ENCODE data around the gene IQGAP1.
"Not testable (repeated sequence)": the region's sequence is repeated elsewhere in the genome, so short reads cannot be mapped to it uniquely, and the experiment has no call there.

The IQGAP1 gene

GRCh38 chr15:90402767-90403166 is 14.7 kb downstream of the IQGAP1 start:
- Histone ChIP-seq H3K79me2 (peaks cover 44% of the 10 kb centered on the region), H3K27ac (peak overlapping the region; percentile 94), H3K9ac (no peak overlapping the region), H3K4me1 (peaks cover 12% of the 10 kb centered on the region), H3K4me2 (ENCODE audit: low read length) (no peak overlapping the region), H2AFZ (no peak overlapping the region), H3K9me3 (ENCODE audit: control insufficient read depth, low read length) (no peaks in the 10 kb centered on the region), H3K4me3 (ENCODE audit: low read depth, low read length) (no peak overlapping the region), H3K27me3 (ENCODE audit: control insufficient read depth, insufficient read depth, low read length) (no peaks in the 10 kb centered on the region), H3K36me3 (ENCODE audit: control insufficient read depth, insufficient read depth, low read length) (no peaks in the 10 kb centered on the region)
- TF ChIP-seq CTCF (IDR thresholded peaks at IDR 0.05): no peak

- H3K36me3 ChIP-seq (ENCODE audit: control insufficient read depth, insufficient read depth, low read length): no peaks in the 10 kb centered on the region
- H3K27ac ChIP-seq: no peak overlapping the region
- no peak overlapping the region for H3K9ac ChIP-seq
- no peak overlapping the region for H3K4me2 ChIP-seq (ENCODE audit: low read length)
- H3K79me2 ChIP-seq: peaks cover 41% of the 10 kb centered on the region
- peaks cover 12% of the 10 kb centered on the region for H3K4me1 ChIP-seq
- H3K9me3 ChIP-seq (ENCODE audit: control insufficient read depth, low read length): no peaks in the 10 kb centered on the region
- no peak overlapping the region for H2AFZ ChIP-seq
- H3K27me3 ChIP-seq (ENCODE audit: control insufficient read depth, insufficient read depth, low read length): no peaks in the 10 kb centered on the region
- H3K4me3 ChIP-seq (ENCODE audit: low read depth, low read length): no peak overlapping the region
- no peak for TF ChIP-seq CTCF (IDR thresholded peaks at IDR 0.05)
These were observed 17.1 kb downstream of the IQGAP1 start for GRCh38 chr15:90405055-90405607.

GRCh38 chr15:90407336-90407735 is 19.3 kb downstream of the IQGAP1 start:
- Histone ChIP-seq H2AFZ (no peak overlapping the region), H3K27me3 (ENCODE audit: control insufficient read depth, insufficient read depth, low read length) (no peaks in the 10 kb centered on the region), H3K4me2 (ENCODE audit: low read length) (no peak overlapping the region), H3K4me1 (peaks cover under 1% of the 10 kb centered on the region), H3K4me3 (ENCODE audit: low read depth, low read length) (no peak overlapping the region), H3K79me2 (peaks cover 35% of the 10 kb centered on the region), H3K27ac (no peak overlapping the region), H3K9ac (no peak overlapping the region), H3K36me3 (ENCODE audit: control insufficient read depth, insufficient read depth, low read length) (no peaks in the 10 kb centered on the region), H3K9me3 (ENCODE audit: control insufficient read depth, low read length) (no peaks in the 10 kb centered on the region)
- no peak for TF ChIP-seq CTCF (IDR thresholded peaks at IDR 0.05)

- no peak overlapping the region for H2AFZ ChIP-seq
- H3K27ac ChIP-seq: no peak overlapping the region
- no peak overlapping the region for H3K4me2 ChIP-seq (ENCODE audit: low read length)
- no peaks in the 10 kb centered on the region for H3K27me3 ChIP-seq (ENCODE audit: control insufficient read depth, insufficient read depth, low read length)
- H3K9me3 ChIP-seq (ENCODE audit: control insufficient read depth, low read length): no peaks in the 10 kb centered on the region
- H3K4me3 ChIP-seq (ENCODE audit: low read depth, low read length): no peak overlapping the region
- TF ChIP-seq CTCF (IDR thresholded peaks at IDR 0.05): no peak
- no peaks in the 10 kb centered on the region for H3K36me3 ChIP-seq (ENCODE audit: control insufficient read depth, insufficient read depth, low read length)
- no peak overlapping the region for H3K9ac ChIP-seq
- peaks cover 35% of the 10 kb centered on the region for H3K79me2 ChIP-seq
- peaks cover 2% of the 10 kb centered on the region for H3K4me1 ChIP-seq
These were observed 19.9 kb downstream of the IQGAP1 start for GRCh38 chr15:90407871-90408317.

- Histone ChIP-seq H3K4me2 (ENCODE audit: low read length) (no peak overlapping the region), H3K4me1 (peaks cover 3% of the 10 kb centered on the region), H2AFZ (no peak overlapping the region), H3K27ac (no peak overlapping the region), H3K9me3 (ENCODE audit: control insufficient read depth, low read length) (no peaks in the 10 kb centered on the region), H3K4me3 (ENCODE audit: low read depth, low read length) (no peak overlapping the region), H3K79me2 (peaks cover 35% of the 10 kb centered on the region), H3K9ac (no peak overlapping the region), H3K27me3 (ENCODE audit: control insufficient read depth, insufficient read depth, low read length) (no peaks in the 10 kb centered on the region), H3K36me3 (ENCODE audit: control insufficient read depth, insufficient read depth, low read length) (no peaks in the 10 kb centered on the region)
- no peak for TF ChIP-seq CTCF (IDR thresholded peaks at IDR 0.05)
These were observed 20.6 kb downstream of the IQGAP1 start for GRCh38 chr15:90408657-90409056.

- H3K9ac ChIP-seq; H3K27me3 ChIP-seq (ENCODE audit: control insufficient read depth, insufficient read depth, low read length); H3K27ac ChIP-seq; H3K9me3 ChIP-seq (ENCODE audit: control insufficient read depth, low read length); H3K4me2 ChIP-seq (ENCODE audit: low read length); H3K4me3 ChIP-seq (ENCODE audit: low read depth, low read length); H3K36me3 ChIP-seq (ENCODE audit: control insufficient read depth, insufficient read depth, low read length); H2AFZ ChIP-seq; H3K4me1 ChIP-seq: not testable (repeated sequence)
- H3K79me2 ChIP-seq: peaks cover 29% of the 10 kb centered on the region
These were observed 21.5 kb downstream of the IQGAP1 start for GRCh38 chr15:90409587-90409986.

- H2AFZ ChIP-seq: not testable (repeated sequence)
These were observed 22.3 kb downstream of the IQGAP1 start for GRCh38 chr15:90410316-90410715.

More at GRCh38 chr15:90410316-90410715, 22.3 kb downstream of the IQGAP1 start:
- not testable (repeated sequence) for H3K36me3 ChIP-seq (ENCODE audit: control insufficient read depth, insufficient read depth, low read length); H3K4me3 ChIP-seq (ENCODE audit: low read depth, low read length); H3K9ac ChIP-seq; H3K4me1 ChIP-seq; H3K4me2 ChIP-seq (ENCODE audit: low read length); H3K27ac ChIP-seq; H3K27me3 ChIP-seq (ENCODE audit: control insufficient read depth, insufficient read depth, low read length); H3K9me3 ChIP-seq (ENCODE audit: control insufficient read depth, low read length)
- peaks cover 26% of the 10 kb centered on the region for H3K79me2 ChIP-seq

All from parathyroid adenoma (tissue), 2 donors.